A549 (cell line): ENCODE data around the gene CDK10.
"Not testable (repeated sequence)": the region's sequence is repeated elsewhere in the genome, so short reads cannot be mapped to it uniquely, and the experiment has no call there.

Experiments used
- TF ChIP-seq, protein P1 (sequence below): fragments of >200 bp; sonication (Bioruptor Twin); formaldehyde crosslinking; IDR thresholded peaks from 3 replicates; pipeline ENCODE4 v1.6.1; 2016
- TF ChIP-seq, protein P2 (sequence below): fragments of >200 bp; sonication (Bioruptor Twin); formaldehyde crosslinking; IDR thresholded peaks from 3 replicates; pipeline ENCODE4 v1.5.1; 2016

DNA sequence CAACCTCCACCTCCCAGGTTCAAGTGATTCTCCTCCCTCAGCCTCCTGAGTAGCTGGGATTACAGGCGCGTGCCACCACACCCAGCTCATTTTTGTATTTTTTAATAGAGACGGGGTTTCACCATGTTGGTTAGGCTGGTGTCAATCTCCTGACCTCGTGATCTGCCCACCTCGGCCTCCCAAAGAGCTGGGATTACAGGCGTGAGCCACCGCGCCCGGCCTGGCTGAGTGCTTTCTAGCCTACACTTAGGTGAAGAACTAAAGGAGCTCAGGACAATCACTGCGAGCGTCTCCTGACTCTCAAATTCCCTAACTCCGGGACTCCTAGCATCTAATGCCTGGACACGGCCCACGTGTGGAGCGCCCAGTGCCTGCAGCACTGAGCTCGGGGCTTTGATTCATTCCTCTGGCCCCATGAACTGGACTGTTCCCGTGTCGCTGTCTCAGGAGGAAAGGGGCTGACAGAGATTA lies 13.2 kb downstream of the CDK10 start:
- TF ChIP-seq, protein P1, sequence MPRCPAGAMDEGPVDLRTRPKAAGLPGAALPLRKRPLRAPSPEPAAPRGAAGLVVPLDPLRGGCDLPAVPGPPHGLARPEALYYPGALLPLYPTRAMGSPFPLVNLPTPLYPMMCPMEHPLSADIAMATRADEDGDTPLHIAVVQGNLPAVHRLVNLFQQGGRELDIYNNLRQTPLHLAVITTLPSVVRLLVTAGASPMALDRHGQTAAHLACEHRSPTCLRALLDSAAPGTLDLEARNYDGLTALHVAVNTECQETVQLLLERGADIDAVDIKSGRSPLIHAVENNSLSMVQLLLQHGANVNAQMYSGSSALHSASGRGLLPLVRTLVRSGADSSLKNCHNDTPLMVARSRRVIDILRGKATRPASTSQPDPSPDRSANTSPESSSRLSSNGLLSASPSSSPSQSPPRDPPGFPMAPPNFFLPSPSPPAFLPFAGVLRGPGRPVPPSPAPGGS: not testable (repeated sequence)
- TF ChIP-seq, protein P2, sequence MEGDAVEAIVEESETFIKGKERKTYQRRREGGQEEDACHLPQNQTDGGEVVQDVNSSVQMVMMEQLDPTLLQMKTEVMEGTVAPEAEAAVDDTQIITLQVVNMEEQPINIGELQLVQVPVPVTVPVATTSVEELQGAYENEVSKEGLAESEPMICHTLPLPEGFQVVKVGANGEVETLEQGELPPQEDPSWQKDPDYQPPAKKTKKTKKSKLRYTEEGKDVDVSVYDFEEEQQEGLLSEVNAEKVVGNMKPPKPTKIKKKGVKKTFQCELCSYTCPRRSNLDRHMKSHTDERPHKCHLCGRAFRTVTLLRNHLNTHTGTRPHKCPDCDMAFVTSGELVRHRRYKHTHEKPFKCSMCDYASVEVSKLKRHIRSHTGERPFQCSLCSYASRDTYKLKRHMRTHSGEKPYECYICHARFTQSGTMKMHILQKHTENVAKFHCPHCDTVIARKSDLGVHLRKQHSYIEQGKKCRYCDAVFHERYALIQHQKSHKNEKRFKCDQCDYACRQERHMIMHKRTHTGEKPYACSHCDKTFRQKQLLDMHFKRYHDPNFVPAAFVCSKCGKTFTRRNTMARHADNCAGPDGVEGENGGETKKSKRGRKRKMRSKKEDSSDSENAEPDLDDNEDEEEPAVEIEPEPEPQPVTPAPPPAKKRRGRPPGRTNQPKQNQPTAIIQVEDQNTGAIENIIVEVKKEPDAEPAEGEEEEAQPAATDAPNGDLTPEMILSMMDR: not testable (repeated sequence)
